Effector memory CD8-positive, alpha-beta T cell (primary cell): ENCODE data around the gene GSX2.
"Not testable (repeated sequence)": the region's sequence is repeated elsewhere in the genome, so short reads cannot be mapped to it uniquely, and the experiment has no call there.

Source experiments
- ATAC-seq: fragments of 150-1000 bp; cut with Tn5 transposase; replicated peaks from 2 replicates; pipeline ENCODE4 v1.10.0; 2021; ENCODE audit warnings: mild to moderate bottlenecking, moderate library complexity
- DNase-seq, 3 experiments: peaks; one replicate each; pipeline ENCODE4 v3.0.0; 2021
- H3K27ac Mint-ChIP-seq, 2 donors: one replicate each; pipeline ENCODE4 v1.8.0; 2022; ENCODE audit warnings: mild to moderate bottlenecking in 2 of 2, mixed read lengths in 2 of 2, moderate library complexity in 2 of 2
- H3K27me3 Mint-ChIP-seq, 2 donors: one replicate each; pipeline ENCODE4 v1.8.0; 2022; ENCODE audit warnings: mixed read lengths in 2 of 2
- H3K36me3 Mint-ChIP-seq: one replicate; pipeline ENCODE4 v1.8.0; 2022; ENCODE audit warnings: mild to moderate bottlenecking, moderate library complexity, mixed read lengths; ENCODE audit not compliant: insufficient read depth
- H3K4me1 Mint-ChIP-seq, 2 donors: one replicate each; pipeline ENCODE4 v1.8.0; 2022; ENCODE audit warnings: low read depth in 2 of 2, mixed read lengths in 2 of 2
- H3K4me3 Mint-ChIP-seq, 2 donors: one replicate each; pipeline ENCODE4 v1.8.0; 2022; ENCODE audit warnings: mild to moderate bottlenecking in 2 of 2, mixed read lengths in 2 of 2, moderate library complexity in 2 of 2
- H3K9me3 Mint-ChIP-seq, 2 donors: one replicate each; pipeline ENCODE4 v1.8.0; 2022; ENCODE audit warnings: mixed read lengths in 2 of 2

The GSX2 gene

GRCh38 chr4:54128694-54129093, 28.7 kb downstream of the GSX2 start:
- H3K36me3 Mint-ChIP-seq, H3K27ac Mint-ChIP-seq, ATAC-seq, H3K4me1 Mint-ChIP-seq, H3K4me3 Mint-ChIP-seq, DNase-seq: not testable (repeated sequence)
- Mint-ChIP-seq H3K27me3 (peaks cover 47 to 52% of the 10 kb centered on the region in 2 donors), H3K9me3 (peaks cover 3 to 14% of the 10 kb centered on the region in 2 donors)

DNA sequence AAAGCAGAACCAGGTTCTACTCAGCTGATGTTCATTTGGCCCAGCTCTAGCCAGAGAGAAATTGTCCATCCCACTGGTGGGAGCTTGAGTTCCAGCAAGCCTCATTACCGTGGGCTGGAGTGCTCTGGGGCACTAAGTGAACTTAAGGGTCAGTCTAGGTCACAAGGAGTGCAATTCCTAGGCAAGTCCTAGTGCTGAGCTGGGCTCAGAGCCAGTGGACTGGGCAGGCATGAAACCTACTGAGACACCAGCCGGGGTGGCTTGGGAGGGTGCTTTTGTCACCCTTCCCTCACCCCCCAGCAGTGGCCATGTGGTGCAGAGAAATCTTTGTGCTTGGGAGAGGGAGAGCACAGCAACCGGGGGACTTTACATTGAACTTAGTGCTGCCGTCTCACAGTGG, 39.4 kb downstream of the GSX2 start:
- no peak for ATAC-seq
- no peaks in the 10 kb centered on the region for H3K9me3 Mint-ChIP-seq
- peaks cover 12 to 29% of the 10 kb centered on the region in 2 donors for H3K27me3 Mint-ChIP-seq
- no peak for DNase-seq
- no peak overlapping the region for H3K27ac Mint-ChIP-seq
- no peaks in the 10 kb centered on the region for H3K36me3 Mint-ChIP-seq
- no peak overlapping the region for H3K4me3 Mint-ChIP-seq
- peaks cover 0 to 3% of the 10 kb centered on the region in 2 donors for H3K4me1 Mint-ChIP-seq

DNA sequence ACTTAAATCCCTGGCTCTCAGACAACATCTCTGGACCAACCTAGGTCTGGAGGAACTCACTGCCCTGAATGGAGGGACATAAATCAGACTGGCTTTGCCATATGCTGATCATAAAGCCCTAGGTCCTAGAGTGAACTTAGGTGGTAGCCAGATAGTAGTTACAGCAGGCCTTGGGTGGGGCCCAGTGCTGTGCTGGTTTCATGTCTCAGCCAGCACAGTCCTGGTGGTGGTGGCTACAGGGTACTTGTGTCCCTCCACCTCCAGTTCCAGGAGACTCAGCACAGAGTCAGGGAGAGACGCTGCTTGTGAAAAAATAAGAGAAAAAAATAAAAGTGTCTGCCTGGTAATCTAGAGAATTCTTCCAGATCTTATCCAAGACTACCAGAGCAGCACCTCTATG, 40.3 kb downstream of the GSX2 start:
- Mint-ChIP-seq H3K27ac (no peak overlapping the region), H3K36me3 (no peaks in the 10 kb centered on the region), H3K27me3 (peaks cover 12 to 21% of the 10 kb centered on the region in 2 donors), H3K9me3 (no peaks in the 10 kb centered on the region), H3K4me3 (no peak overlapping the region), H3K4me1 (peaks cover 1 to 3% of the 10 kb centered on the region in 2 donors)
- no peak for DNase-seq
- ATAC-seq: no peak

DNA sequence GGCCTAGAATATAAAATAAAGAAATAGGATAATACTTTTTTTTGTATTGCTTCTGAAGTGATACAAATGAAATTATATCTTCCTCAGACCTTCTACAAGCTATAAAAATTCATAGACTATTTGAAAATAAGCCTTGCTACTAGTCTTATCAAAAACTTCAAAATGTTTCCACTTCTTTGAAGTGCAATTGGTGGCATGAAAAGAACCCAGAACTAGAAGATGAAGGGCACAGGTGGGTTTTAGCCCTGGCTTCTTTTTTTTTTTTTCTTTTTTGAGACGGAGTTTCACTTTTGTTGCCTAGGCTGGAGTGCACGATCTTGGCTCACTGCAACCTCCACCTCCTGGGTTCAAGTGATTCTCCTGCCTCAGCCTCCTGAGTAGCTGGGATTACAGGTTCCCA, 44.2 kb downstream of the GSX2 start:
- H3K27me3 Mint-ChIP-seq: peaks cover 6% of the 10 kb centered on the region in 2 donors
- no peak overlapping the region for H3K27ac Mint-ChIP-seq
- DNase-seq (no peak), ATAC-seq (no peak)
- peaks cover 1 to 3% of the 10 kb centered on the region in 2 donors for H3K4me1 Mint-ChIP-seq
- H3K4me3 Mint-ChIP-seq: no peak overlapping the region
- no peaks in the 10 kb centered on the region for H3K9me3 Mint-ChIP-seq
- no peaks in the 10 kb centered on the region for H3K36me3 Mint-ChIP-seq

DNA sequence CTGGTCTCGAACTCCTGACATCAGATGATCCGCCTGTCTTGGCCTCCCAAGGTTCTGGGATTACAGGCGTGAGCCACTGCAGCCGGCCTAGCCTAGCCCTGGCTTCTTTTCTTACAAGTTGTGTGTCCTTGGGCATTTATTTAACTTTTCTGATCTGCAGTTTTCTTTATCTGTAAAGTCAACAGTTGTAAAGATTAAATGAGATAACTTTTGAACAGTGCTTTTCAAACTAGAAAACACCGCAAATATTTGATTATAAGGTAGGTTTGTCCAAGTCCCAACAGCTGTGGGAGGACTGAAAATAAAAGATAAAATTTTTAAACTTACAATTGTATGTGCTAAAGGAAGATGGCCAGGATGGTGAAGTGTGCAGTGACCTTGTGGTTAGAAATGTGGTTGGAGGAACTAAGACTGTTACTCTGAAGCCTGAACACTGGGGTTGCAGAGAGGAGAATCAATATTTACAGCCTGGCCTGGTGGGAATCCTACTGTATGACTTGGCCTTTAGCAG, 44.8 kb downstream of the GSX2 start:
- DNase-seq (no peak), ATAC-seq (no peak)
- Mint-ChIP-seq H3K4me1 (peaks cover 1 to 3% of the 10 kb centered on the region in 2 donors), H3K9me3 (no peaks in the 10 kb centered on the region), H3K36me3 (no peaks in the 10 kb centered on the region), H3K27ac (no peak overlapping the region), H3K27me3 (peaks cover under 1% of the 10 kb centered on the region in 2 donors), H3K4me3 (no peak overlapping the region)

GRCh38 chr4:54146139-54146538, 46.2 kb downstream of the GSX2 start:
- Mint-ChIP-seq H3K27me3 (peaks cover 0 to 4% of the 10 kb centered on the region in 2 donors), H3K4me3 (no peak overlapping the region), H3K27ac (no peak overlapping the region), H3K36me3 (no peaks in the 10 kb centered on the region), H3K4me1 (peaks cover 1 to 3% of the 10 kb centered on the region in 2 donors), H3K9me3 (no peaks in the 10 kb centered on the region)
- no peak for DNase-seq
- ATAC-seq: no peak

DNA sequence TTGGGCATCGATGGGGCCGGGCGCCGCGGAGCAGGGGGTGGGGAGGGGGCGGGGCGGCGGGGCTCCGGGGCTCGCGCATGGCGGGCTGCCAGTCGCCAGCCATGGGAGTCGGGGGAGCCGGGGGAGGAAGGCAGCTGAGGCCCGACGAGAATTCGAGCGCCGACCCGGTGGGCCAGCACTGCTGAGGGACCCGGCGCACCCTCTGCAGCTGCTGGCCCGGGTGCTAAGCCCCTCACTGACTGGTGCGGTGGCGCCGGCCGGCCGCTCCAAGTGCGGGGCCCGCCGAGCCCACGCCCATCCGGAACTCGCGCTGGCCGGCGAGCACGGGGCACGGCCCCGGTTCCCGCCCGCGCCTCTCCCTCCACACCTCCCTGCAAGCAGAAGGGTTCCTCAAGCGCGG, 49.4 kb downstream of the GSX2 start:
- Mint-ChIP-seq H3K27ac (no peak overlapping the region), H3K36me3 (no peaks in the 10 kb centered on the region), H3K4me1 (peaks cover 0 to 1% of the 10 kb centered on the region in 2 donors), H3K4me3 (no peak overlapping the region), H3K27me3 (peaks cover 15 to 17% of the 10 kb centered on the region in 2 donors), H3K9me3 (no peaks in the 10 kb centered on the region)
- no peak for ATAC-seq
- DNase-seq: no peak
